Neural crest cell (in vitro differentiated cells): ENCODE measurements around the gene PMEPA1. TPM values are rescaled to one million over a fixed set of nuclear protein-coding genes. Genes with fewer than 3 reads are reported as not detected.

Experiments used
- DNase-seq: peaks from one replicate; pipeline ENCODE4 v3.0.0; 2021; ENCODE audit warnings: low read depth, mixed read lengths, low spot score
- H3K27ac Mint-ChIP-seq: one replicate; pipeline ENCODE4 v1.8.0; 2021; ENCODE audit warnings: mild to moderate bottlenecking, mixed read lengths; ENCODE audit not compliant: unreplicated experiment
- H3K27me3 Mint-ChIP-seq: 2 replicates; pipeline ENCODE4 v1.8.0; 2021; ENCODE audit warnings: low read depth, mild to moderate bottlenecking, mixed read lengths
- H3K36me3 Mint-ChIP-seq: 2 replicates; pipeline ENCODE4 v1.8.0; 2021; ENCODE audit warnings: low read depth, mild to moderate bottlenecking, mixed read lengths
- H3K4me1 Mint-ChIP-seq: 2 replicates; pipeline ENCODE4 v1.8.0; 2021; ENCODE audit warnings: mixed read lengths
- H3K4me3 Mint-ChIP-seq: one replicate; pipeline ENCODE4 v1.8.0; 2021; ENCODE audit warnings: mild to moderate bottlenecking, mixed read lengths
- H3K9me3 Mint-ChIP-seq: 2 replicates; pipeline ENCODE4 v1.8.0; 2021; ENCODE audit warnings: mixed read lengths
- total RNA-seq: library from RNA; stranded (reverse); gene quantifications from 2 replicates; pipeline ENCODE4 v1.2.1, GENCODE V29; 2021
- TF ChIP-seq, protein P1 (sequence below): fragments of 200-600 bp; sonication (generic); conservative IDR thresholded peaks from 2 replicates; pipeline ENCODE4 v1.5.0; 2021; ENCODE audit warnings: antibody characterized with exemption, mild to moderate bottlenecking

Gene PMEPA1
- total RNA-seq, 1 donor from 2014 or later = 3.2 TPM

DNA sequence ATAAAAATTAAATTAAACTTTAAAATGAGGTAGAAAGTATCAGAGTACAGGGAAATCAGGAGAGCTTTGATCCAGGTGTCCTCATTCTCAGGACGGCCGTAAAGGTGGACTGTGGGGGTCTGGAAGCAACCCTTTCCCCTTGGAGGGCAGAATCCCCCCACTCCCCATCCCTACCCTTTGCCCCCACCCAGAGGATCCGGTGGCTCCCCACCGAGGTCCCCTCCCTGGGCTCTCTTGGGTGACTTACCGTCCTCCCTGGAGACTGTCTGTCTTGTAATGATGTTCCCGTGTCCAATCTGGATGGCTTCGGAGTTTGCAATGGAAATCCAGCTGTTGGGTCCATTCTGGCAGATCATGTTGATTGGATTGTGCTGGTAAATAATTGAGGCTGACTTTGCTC is 96.9 kb downstream of the PMEPA1 start:
- Mint-ChIP-seq H3K4me3 (no peak overlapping the region), H3K4me1 (no peaks in the 10 kb centered on the region), H3K36me3 (no peaks in the 10 kb centered on the region), H3K9me3 (no peaks in the 10 kb centered on the region), H3K27ac (no peak overlapping the region), H3K27me3 (peaks cover 6% of the 10 kb centered on the region)
- no peak for DNase-seq
- TF ChIP-seq, protein P1, sequence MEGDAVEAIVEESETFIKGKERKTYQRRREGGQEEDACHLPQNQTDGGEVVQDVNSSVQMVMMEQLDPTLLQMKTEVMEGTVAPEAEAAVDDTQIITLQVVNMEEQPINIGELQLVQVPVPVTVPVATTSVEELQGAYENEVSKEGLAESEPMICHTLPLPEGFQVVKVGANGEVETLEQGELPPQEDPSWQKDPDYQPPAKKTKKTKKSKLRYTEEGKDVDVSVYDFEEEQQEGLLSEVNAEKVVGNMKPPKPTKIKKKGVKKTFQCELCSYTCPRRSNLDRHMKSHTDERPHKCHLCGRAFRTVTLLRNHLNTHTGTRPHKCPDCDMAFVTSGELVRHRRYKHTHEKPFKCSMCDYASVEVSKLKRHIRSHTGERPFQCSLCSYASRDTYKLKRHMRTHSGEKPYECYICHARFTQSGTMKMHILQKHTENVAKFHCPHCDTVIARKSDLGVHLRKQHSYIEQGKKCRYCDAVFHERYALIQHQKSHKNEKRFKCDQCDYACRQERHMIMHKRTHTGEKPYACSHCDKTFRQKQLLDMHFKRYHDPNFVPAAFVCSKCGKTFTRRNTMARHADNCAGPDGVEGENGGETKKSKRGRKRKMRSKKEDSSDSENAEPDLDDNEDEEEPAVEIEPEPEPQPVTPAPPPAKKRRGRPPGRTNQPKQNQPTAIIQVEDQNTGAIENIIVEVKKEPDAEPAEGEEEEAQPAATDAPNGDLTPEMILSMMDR = no peak

DNA sequence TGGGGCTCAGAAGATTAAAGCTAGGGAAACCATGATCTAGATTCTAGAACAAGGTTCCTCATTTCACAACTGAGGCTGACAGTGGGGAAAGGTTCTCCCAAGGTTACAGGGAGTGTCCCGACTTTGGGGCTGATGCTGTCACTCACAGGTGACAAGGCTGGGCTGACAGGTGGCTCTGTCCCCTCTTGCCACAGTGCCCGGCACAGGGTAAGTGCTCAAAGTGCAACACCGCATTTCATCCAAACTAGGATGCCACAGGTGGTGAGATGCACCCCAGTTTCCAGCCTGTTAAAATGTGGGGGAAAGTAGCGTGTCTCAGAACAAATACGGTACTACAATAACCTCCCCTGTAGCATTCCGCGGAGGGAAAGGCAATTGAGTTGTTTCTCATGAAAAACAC is 97.4 kb downstream of the PMEPA1 start:
- DNase-seq = no peak

DNA sequence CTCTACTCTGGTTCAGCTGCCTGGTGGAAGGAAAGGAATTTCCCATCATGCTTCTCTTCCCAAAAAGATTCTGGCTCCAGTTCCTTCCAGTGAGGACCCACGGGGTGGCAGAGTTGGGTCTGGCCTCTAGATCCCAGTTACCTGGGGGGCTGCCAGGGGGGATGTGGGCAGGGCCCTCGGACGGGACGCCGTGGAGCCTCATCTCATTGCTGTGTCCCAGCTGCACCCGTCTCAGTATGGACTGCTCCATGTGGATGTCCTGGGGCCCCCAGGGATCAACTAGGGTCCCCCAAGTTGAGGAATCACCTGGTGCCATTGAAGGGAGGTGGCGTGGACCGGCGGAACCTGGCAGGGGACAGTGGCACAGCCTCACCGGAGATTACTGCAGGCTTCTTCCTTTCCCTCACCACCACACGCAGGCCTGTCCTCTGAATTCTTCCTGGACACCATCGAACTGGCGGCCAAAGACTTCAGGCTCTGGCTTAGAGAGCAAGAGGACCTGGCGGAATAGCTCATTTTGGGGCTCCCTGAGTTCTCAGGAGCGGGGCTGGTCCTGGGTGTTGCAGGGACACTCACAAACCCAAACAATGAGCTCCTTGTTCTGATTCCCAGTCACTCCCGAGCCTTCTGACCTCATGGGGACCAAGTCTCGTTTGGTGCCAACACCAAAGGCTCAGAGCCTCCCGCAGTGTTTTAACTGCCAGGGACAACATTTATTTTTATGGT is 98.1 kb downstream of the PMEPA1 start:
- H3K9me3 Mint-ChIP-seq = no peaks in the 10 kb centered on the region
- H3K27me3 Mint-ChIP-seq = peaks cover 5% of the 10 kb centered on the region
- DNase-seq = no peak
- H3K27ac Mint-ChIP-seq = no peak overlapping the region
- H3K4me3 Mint-ChIP-seq = no peak overlapping the region
- no peaks in the 10 kb centered on the region for H3K36me3 Mint-ChIP-seq
- no peaks in the 10 kb centered on the region for H3K4me1 Mint-ChIP-seq
- TF ChIP-seq, protein P1 = no peak

More for the DNA sequence above, 97.4 kb downstream of the PMEPA1 start:
- peaks cover 10% of the 10 kb centered on the region for H3K27me3 Mint-ChIP-seq
- no peak overlapping the region for H3K4me3 Mint-ChIP-seq
- no peaks in the 10 kb centered on the region for H3K36me3 Mint-ChIP-seq
- H3K4me1 Mint-ChIP-seq = no peaks in the 10 kb centered on the region
- H3K9me3 Mint-ChIP-seq = no peaks in the 10 kb centered on the region
- no peak overlapping the region for H3K27ac Mint-ChIP-seq
- TF ChIP-seq, protein P1 = no peak

DNA sequence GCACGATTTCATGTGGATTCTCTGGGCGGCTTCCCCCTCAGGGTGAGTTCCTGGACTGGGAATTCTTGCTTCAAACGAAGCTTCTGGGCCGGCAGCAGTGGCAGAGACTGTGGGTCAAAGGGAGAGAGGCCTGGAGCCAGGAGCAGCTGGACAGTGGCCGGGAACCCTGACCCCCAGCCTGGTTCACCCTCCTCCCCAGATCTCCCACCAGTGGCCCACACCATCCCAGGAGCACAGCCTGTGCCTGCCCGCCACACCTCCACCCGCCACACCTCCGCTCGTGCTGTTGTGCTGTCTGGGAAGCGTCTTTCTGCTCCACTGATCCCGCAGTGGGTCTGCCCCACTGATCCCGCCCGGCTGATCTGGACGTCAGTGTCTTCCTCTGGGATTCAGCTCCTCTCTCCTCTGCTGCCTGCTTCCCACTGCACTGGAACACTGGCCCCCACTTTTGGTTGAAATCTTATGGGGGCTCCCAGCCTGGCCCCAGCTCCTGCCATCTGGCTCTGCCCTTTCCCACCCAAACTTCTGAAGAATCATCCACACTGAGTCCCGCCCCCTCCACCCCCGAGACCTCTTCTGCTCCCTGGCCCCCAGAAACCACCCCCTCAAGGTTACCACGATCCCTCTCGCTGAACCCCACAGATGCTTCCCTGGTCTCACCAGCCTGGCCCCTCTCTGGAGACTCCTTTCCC is 99.4 kb downstream of the PMEPA1 start:
- no peak overlapping the region for H3K4me3 Mint-ChIP-seq
- H3K27me3 Mint-ChIP-seq = peaks cover 11% of the 10 kb centered on the region
- H3K4me1 Mint-ChIP-seq = no peaks in the 10 kb centered on the region
- TF ChIP-seq, protein P1 = no peak
- H3K36me3 Mint-ChIP-seq = no peaks in the 10 kb centered on the region
- no peaks in the 10 kb centered on the region for H3K9me3 Mint-ChIP-seq
- no peak for DNase-seq
- H3K27ac Mint-ChIP-seq = peak overlapping the region; percentile 88

DNA sequence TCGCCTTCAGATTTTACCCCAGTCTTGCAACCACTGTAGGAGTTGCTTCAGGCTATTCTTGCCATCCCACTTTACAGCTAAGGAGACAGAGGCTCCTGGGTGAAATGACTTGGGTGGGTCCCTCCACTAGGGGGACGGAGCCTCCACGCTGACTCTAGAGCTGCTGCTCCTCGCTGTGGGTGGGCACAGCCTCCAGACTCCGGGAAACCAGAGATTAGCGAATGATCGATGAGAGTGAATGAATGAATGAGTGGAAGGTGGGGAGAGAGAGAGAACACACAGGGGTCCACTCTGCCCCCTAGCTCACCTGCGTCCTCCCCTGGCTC is 100.0 kb downstream of the PMEPA1 start:
- H3K27ac Mint-ChIP-seq = peak overlapping the region; percentile 63
- DNase-seq = no peak
- H3K36me3 Mint-ChIP-seq = no peaks in the 10 kb centered on the region
- H3K4me3 Mint-ChIP-seq = no peak overlapping the region
- TF ChIP-seq, protein P1 = no peak
- H3K4me1 Mint-ChIP-seq = no peaks in the 10 kb centered on the region
- H3K27me3 Mint-ChIP-seq = peaks cover 11% of the 10 kb centered on the region
- H3K9me3 Mint-ChIP-seq = no peaks in the 10 kb centered on the region
